HG03442 (cell line): ENCODE results near the gene RNF186.
"Not testable (repeated sequence)": the region's sequence is repeated elsewhere in the genome, so short reads cannot be mapped to it uniquely, and the experiment has no call there.

Experiments used
- ATAC-seq: cut with Tn5 transposase; IDR thresholded peaks from one replicate; pipeline ENCODE4 v1.9.1; 2021; ENCODE audit warnings: mild to moderate bottlenecking, moderate library complexity; ENCODE audit not compliant: unreplicated experiment

The RNF186 gene

GRCh38 chr1:19825298-19825697, 10.2 kb upstream of the RNF186 start:
- ATAC-seq = no peak

GRCh38 chr1:19824541-19824940, 9.5 kb upstream of the RNF186 start:
- no peak for ATAC-seq

- ATAC-seq = no peak
Measured at GRCh38 chr1:19824036-19824435, 9.0 kb upstream of the RNF186 start.

- ATAC-seq = no peak
Measured at GRCh38 chr1:19819701-19820100, 4.6 kb upstream of the RNF186 start.

- no peak for ATAC-seq
Measured at GRCh38 chr1:19818324-19818723, 3.2 kb upstream of the RNF186 start.

- no peak for ATAC-seq
Measured at GRCh38 chr1:19817160-19817559, 2.1 kb upstream of the RNF186 start.

- ATAC-seq = not testable (repeated sequence)
Measured at GRCh38 chr1:19816737-19817086, 1.6 kb upstream of the RNF186 start.

GRCh38 chr1:19815801-19816736, 986 bp upstream of the RNF186 start:
- ATAC-seq = no peak

GRCh38 chr1:19814244-19814661, 830 bp downstream of the RNF186 start:
- ATAC-seq = no peak

- no peak for ATAC-seq
Measured at GRCh38 chr1:19813643-19813960, 1.5 kb downstream of the RNF186 start.

- ATAC-seq = no peak
Measured at GRCh38 chr1:19812875-19813642, 2.0 kb downstream of the RNF186 start.

- ATAC-seq = no peak
Measured at GRCh38 chr1:19811206-19811851, 3.8 kb downstream of the RNF186 start.

GRCh38 chr1:19809044-19809750, 5.9 kb downstream of the RNF186 start:
- no peak for ATAC-seq

GRCh38 chr1:19808351-19808750, 6.7 kb downstream of the RNF186 start:
- ATAC-seq = no peak

- ATAC-seq = no peak
Measured at GRCh38 chr1:19804831-19805251, 10.2 kb downstream of the RNF186 start.

GRCh38 chr1:19802269-19802668, 12.8 kb downstream of the RNF186 start:
- ATAC-seq = no peak

- ATAC-seq = peak; percentile 38
Measured at GRCh38 chr1:19800076-19800804, 14.8 kb downstream of the RNF186 start.

GRCh38 chr1:19799230-19800075, 15.6 kb downstream of the RNF186 start, which contains the start of gene TMCO4:
Gene TMCO4, minus strand, starts transcription at chr1:19799916. Its CDS starts 19,158 bp downstream, at chr1:19780758.
- peak; percentile 41 for ATAC-seq

GRCh38 chr1:19798486-19799229, 16.4 kb downstream of the RNF186 start:
- ATAC-seq = no peak
